ENCODE data around the gene ACSBG1.

Gene ACSBG1

GRCh38 chr15:78276064-78276943 is 41.9 kb upstream of the ACSBG1 start:
- Histone ChIP-seq H3K4me3 (ENCODE audit: insufficient read depth, low read length, poor library complexity, severe bottlenecking) (no peak overlapping the region), H3K27ac (ENCODE audit: low read depth, low read length) (no peak overlapping the region), H2AFZ (ENCODE audit: low read depth, low read length, severe bottlenecking) (no peak overlapping the region), H3K9me3 (ENCODE audit: insufficient read depth, low read length) (no peaks in the 10 kb centered on the region), H4K20me1 (ENCODE audit: low read depth, low read length) (no peaks in the 10 kb centered on the region), H3K9me2 (replicated peaks; ENCODE audit: insufficient read depth, low read length) (no peaks in the 10 kb centered on the region), H3K79me2 (ENCODE audit: insufficient read depth, low read length) (no peaks in the 10 kb centered on the region), H3K27me3 (ENCODE audit: low read length) (no peaks in the 10 kb centered on the region), H3F3A (ENCODE audit: insufficient read depth) (no peaks in the 10 kb centered on the region), H3K9ac (ENCODE audit: low read length) (no peak overlapping the region), H3K4me2 (ENCODE audit: low read depth, low read length, poor library complexity, severe bottlenecking) (no peak overlapping the region), H3K36me3 (ENCODE audit: low read length) (no peaks in the 10 kb centered on the region)
- TF ChIP-seq EZH2phosphoT487 (conservative IDR thresholded peaks at IDR 0.05; ENCODE audit: low read length) (no peak), CTCF (IDR thresholded peaks at IDR 0.05; ENCODE audit: insufficient read depth, low read length, poor library complexity, severe bottlenecking) (no peak)

- Histone ChIP-seq H3F3A (ENCODE audit: insufficient read depth) (no peaks in the 10 kb centered on the region), H3K4me3 (ENCODE audit: insufficient read depth, low read length, poor library complexity, severe bottlenecking) (no peak overlapping the region), H3K27ac (ENCODE audit: low read depth, low read length) (no peak overlapping the region), H4K20me1 (ENCODE audit: low read depth, low read length) (no peaks in the 10 kb centered on the region), H3K9me3 (ENCODE audit: insufficient read depth, low read length) (no peaks in the 10 kb centered on the region), H3K36me3 (ENCODE audit: low read length) (no peaks in the 10 kb centered on the region), H3K4me2 (ENCODE audit: low read depth, low read length, poor library complexity, severe bottlenecking) (no peak overlapping the region), H3K27me3 (ENCODE audit: low read length) (no peaks in the 10 kb centered on the region), H3K79me2 (ENCODE audit: insufficient read depth, low read length) (no peaks in the 10 kb centered on the region), H3K9ac (ENCODE audit: low read length) (no peak overlapping the region), H3K9me2 (replicated peaks; ENCODE audit: insufficient read depth, low read length) (no peaks in the 10 kb centered on the region), H2AFZ (ENCODE audit: low read depth, low read length, severe bottlenecking) (no peak overlapping the region)
- no peak for TF ChIP-seq CTCF (IDR thresholded peaks at IDR 0.05; ENCODE audit: insufficient read depth, low read length, poor library complexity, severe bottlenecking)
- TF ChIP-seq EZH2phosphoT487 (conservative IDR thresholded peaks at IDR 0.05; ENCODE audit: low read length): no peak
Observed at GRCh38 chr15:78274994-78275393, 40.6 kb upstream of the ACSBG1 start.

- Histone ChIP-seq H3K36me3 (ENCODE audit: low read length) (no peaks in the 10 kb centered on the region), H3K27ac (ENCODE audit: low read depth, low read length) (no peak overlapping the region), H3F3A (ENCODE audit: insufficient read depth) (no peaks in the 10 kb centered on the region), H3K9me3 (ENCODE audit: insufficient read depth, low read length) (no peaks in the 10 kb centered on the region), H3K9me2 (replicated peaks; ENCODE audit: insufficient read depth, low read length) (no peaks in the 10 kb centered on the region), H2AFZ (ENCODE audit: low read depth, low read length, severe bottlenecking) (no peak overlapping the region), H3K4me3 (ENCODE audit: insufficient read depth, low read length, poor library complexity, severe bottlenecking) (no peak overlapping the region), H4K20me1 (ENCODE audit: low read depth, low read length) (no peaks in the 10 kb centered on the region), H3K27me3 (ENCODE audit: low read length) (no peaks in the 10 kb centered on the region), H3K9ac (ENCODE audit: low read length) (no peak overlapping the region), H3K79me2 (ENCODE audit: insufficient read depth, low read length) (no peaks in the 10 kb centered on the region), H3K4me2 (ENCODE audit: low read depth, low read length, poor library complexity, severe bottlenecking) (no peak overlapping the region)
- no peak for TF ChIP-seq EZH2phosphoT487 (conservative IDR thresholded peaks at IDR 0.05; ENCODE audit: low read length)
- TF ChIP-seq CTCF (IDR thresholded peaks at IDR 0.05; ENCODE audit: insufficient read depth, low read length, poor library complexity, severe bottlenecking): no peak
Observed at GRCh38 chr15:78272776-78273175, 38.4 kb upstream of the ACSBG1 start.

Data from SU-DHL-6 (cell line).